Esophagus squamous epithelium (tissue), 4 donors: Measurements from ENCODE around the gene DYRK2.

Experiments used
- POLR2A ChIP-seq, 4 donors: fragments of 450-650 bp; IDR thresholded peaks; one replicate each; pipeline ENCODE4 v1.6.1; 2017; ENCODE audit warnings: antibody characterized with exemption in 4 of 4, mild to moderate bottlenecking in 4 of 4, moderate library complexity in 3 of 4
- TF ChIP-seq, protein P1 (sequence below), 6 experiments: fragments of 450-650 bp in 4 of 6; fragments of 200-600 bp in 2 of 6; sonication (generic) in 2 of 6; IDR thresholded peaks; one replicate each; pipeline ENCODE4 v1.5.1; 2016 to 2019; ENCODE audit warnings: antibody characterized with exemption in 6 of 6, mild to moderate bottlenecking in 4 of 6, moderate library complexity in 4 of 6

DNA sequence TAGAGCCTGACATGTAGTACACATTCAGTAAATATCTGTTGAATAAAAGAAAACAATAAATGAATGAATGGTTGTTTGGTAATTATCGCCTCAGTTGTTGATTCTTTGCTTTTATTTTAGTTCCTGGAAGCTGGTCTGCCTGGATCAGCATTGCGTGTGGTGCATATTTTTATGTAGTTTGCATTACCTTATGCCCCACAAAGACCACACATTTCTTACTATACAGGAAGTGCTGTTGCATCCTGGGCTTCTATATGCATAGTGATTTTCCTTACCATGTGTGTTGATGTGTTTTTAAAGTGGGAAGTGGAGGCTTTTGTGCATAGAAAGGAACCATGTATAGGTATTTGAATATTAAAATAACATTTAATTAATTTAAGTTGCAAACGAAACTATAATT lies 43.6 kb downstream of the DYRK2 start:
- TF ChIP-seq, protein P1, sequence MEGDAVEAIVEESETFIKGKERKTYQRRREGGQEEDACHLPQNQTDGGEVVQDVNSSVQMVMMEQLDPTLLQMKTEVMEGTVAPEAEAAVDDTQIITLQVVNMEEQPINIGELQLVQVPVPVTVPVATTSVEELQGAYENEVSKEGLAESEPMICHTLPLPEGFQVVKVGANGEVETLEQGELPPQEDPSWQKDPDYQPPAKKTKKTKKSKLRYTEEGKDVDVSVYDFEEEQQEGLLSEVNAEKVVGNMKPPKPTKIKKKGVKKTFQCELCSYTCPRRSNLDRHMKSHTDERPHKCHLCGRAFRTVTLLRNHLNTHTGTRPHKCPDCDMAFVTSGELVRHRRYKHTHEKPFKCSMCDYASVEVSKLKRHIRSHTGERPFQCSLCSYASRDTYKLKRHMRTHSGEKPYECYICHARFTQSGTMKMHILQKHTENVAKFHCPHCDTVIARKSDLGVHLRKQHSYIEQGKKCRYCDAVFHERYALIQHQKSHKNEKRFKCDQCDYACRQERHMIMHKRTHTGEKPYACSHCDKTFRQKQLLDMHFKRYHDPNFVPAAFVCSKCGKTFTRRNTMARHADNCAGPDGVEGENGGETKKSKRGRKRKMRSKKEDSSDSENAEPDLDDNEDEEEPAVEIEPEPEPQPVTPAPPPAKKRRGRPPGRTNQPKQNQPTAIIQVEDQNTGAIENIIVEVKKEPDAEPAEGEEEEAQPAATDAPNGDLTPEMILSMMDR (IDR thresholded peaks at IDR 0.05), result no peak
- no peak for TF ChIP-seq POLR2A (IDR thresholded peaks at IDR 0.05)
